ENCODE measurements around the gene MPIG6B.

GRCh38 chr6:31721351-31722020 lies 1.7 kb upstream of the MPIG6B start, which contains the start of gene LY6G6C:
- TF ChIP-seq POLR2A (IDR thresholded peaks at IDR 0.05; ENCODE audit: low read depth, low read length), result no peak
- TF ChIP-seq POLR2AphosphoS5 (IDR thresholded peaks at IDR 0.05; ENCODE audit: low read depth, low read length), result no peak
- TF ChIP-seq TAF1 (IDR thresholded peaks at IDR 0.05; ENCODE audit: low read depth, low read length), result no peak
- TF ChIP-seq POU2F2 (IDR thresholded peaks at IDR 0.05; ENCODE audit: low read depth, low read length), result no peak
